ENCODE data around the gene C19orf38. TPM values are rescaled to one million over a fixed set of nuclear protein-coding genes. Genes with fewer than 3 reads are reported as not detected.

C19orf38 gene
- total RNA-seq, 1 donor from 2014 or later: 0.33 TPM

DNA sequence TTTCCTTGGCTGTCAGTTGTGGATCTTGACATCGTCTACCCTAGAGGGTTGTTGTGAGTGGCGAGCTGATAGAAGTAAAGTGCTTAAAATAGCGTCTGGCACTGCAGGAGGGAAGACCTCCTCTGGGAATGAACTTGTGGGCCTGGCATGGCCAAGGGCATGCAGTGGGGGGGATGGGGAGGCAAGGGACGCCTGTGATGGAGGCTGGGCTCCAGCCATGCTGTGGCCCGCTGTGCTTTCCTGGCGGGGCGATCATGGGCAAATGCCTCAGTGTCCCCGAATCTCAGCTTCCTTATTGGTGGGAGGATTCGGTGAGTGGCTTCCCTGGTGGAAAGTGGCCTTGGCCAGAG is 33.9 kb downstream of the C19orf38 start:
- TF ChIP-seq, protein P1, sequence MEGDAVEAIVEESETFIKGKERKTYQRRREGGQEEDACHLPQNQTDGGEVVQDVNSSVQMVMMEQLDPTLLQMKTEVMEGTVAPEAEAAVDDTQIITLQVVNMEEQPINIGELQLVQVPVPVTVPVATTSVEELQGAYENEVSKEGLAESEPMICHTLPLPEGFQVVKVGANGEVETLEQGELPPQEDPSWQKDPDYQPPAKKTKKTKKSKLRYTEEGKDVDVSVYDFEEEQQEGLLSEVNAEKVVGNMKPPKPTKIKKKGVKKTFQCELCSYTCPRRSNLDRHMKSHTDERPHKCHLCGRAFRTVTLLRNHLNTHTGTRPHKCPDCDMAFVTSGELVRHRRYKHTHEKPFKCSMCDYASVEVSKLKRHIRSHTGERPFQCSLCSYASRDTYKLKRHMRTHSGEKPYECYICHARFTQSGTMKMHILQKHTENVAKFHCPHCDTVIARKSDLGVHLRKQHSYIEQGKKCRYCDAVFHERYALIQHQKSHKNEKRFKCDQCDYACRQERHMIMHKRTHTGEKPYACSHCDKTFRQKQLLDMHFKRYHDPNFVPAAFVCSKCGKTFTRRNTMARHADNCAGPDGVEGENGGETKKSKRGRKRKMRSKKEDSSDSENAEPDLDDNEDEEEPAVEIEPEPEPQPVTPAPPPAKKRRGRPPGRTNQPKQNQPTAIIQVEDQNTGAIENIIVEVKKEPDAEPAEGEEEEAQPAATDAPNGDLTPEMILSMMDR (IDR thresholded peaks at IDR 0.05; ENCODE audit: insufficient read depth, low read length, poor library complexity, severe bottlenecking): no peak
- peaks cover 1% of the 10 kb centered on the region for H3K36me3 ChIP-seq (ENCODE audit: control insufficient read depth, insufficient read depth, low read length)
- no peaks in the 10 kb centered on the region for H3K27me3 ChIP-seq (ENCODE audit: control insufficient read depth, insufficient read depth, low read length)
- no peak overlapping the region for H3K4me3 ChIP-seq (ENCODE audit: low read depth, low read length)
- no peak for DNase-seq (ENCODE audit: low read depth)

GRCh38 chr19:10884274-10884673 is 36.1 kb downstream of the C19orf38 start:
- no peak for DNase-seq (ENCODE audit: low read depth)
- TF ChIP-seq, protein P1 (IDR thresholded peaks at IDR 0.05; ENCODE audit: insufficient read depth, low read length, poor library complexity, severe bottlenecking): no peak
- Histone ChIP-seq H3K36me3 (ENCODE audit: control insufficient read depth, insufficient read depth, low read length) (peaks cover 1% of the 10 kb centered on the region), H3K4me3 (ENCODE audit: low read depth, low read length) (no peak overlapping the region), H3K27me3 (ENCODE audit: control insufficient read depth, insufficient read depth, low read length) (no peaks in the 10 kb centered on the region)

GRCh38 chr19:10885201-10886169 is 37.3 kb downstream of the C19orf38 start:
- no peak overlapping the region for H3K4me3 ChIP-seq (ENCODE audit: low read depth, low read length)
- no peaks in the 10 kb centered on the region for H3K27me3 ChIP-seq (ENCODE audit: control insufficient read depth, insufficient read depth, low read length)
- H3K36me3 ChIP-seq (ENCODE audit: control insufficient read depth, insufficient read depth, low read length): peaks cover 1% of the 10 kb centered on the region
- DNase-seq (ENCODE audit: low read depth): no peak
- TF ChIP-seq, protein P1 (IDR thresholded peaks at IDR 0.05; ENCODE audit: insufficient read depth, low read length, poor library complexity, severe bottlenecking): no peak

GRCh38 chr19:10887616-10888367 is 39.6 kb downstream of the C19orf38 start:
- H3K36me3 ChIP-seq (ENCODE audit: control insufficient read depth, insufficient read depth, low read length): peaks cover under 1% of the 10 kb centered on the region
- DNase-seq (ENCODE audit: low read depth): no peak
- no peaks in the 10 kb centered on the region for H3K27me3 ChIP-seq (ENCODE audit: control insufficient read depth, insufficient read depth, low read length)
- H3K4me3 ChIP-seq (ENCODE audit: low read depth, low read length): no peak overlapping the region
- TF ChIP-seq, protein P1 (IDR thresholded peaks at IDR 0.05; ENCODE audit: insufficient read depth, low read length, poor library complexity, severe bottlenecking): no peak

- DNase-seq (ENCODE audit: low read depth): no peak
- TF ChIP-seq, protein P1 (IDR thresholded peaks at IDR 0.05; ENCODE audit: insufficient read depth, low read length, poor library complexity, severe bottlenecking): no peak
- Histone ChIP-seq H3K36me3 (ENCODE audit: control insufficient read depth, insufficient read depth, low read length) (no peaks in the 10 kb centered on the region), H3K4me3 (ENCODE audit: low read depth, low read length) (no peak overlapping the region), H3K27me3 (ENCODE audit: control insufficient read depth, insufficient read depth, low read length) (no peaks in the 10 kb centered on the region)
These were observed 40.2 kb downstream of the C19orf38 start for GRCh38 chr19:10888421-10888866.
